ENCODE data around the gene MYO1D. TPM values are rescaled to one million over a fixed set of nuclear protein-coding genes. Genes with fewer than 3 reads are reported as not detected.

MYO1D gene
- total and polyA plus RNA-seq, 2 donors (not counting 3 experiments of a cell fraction or from before 2014, with no cell fraction given): 37.8 to 85.5 TPM

DNA sequence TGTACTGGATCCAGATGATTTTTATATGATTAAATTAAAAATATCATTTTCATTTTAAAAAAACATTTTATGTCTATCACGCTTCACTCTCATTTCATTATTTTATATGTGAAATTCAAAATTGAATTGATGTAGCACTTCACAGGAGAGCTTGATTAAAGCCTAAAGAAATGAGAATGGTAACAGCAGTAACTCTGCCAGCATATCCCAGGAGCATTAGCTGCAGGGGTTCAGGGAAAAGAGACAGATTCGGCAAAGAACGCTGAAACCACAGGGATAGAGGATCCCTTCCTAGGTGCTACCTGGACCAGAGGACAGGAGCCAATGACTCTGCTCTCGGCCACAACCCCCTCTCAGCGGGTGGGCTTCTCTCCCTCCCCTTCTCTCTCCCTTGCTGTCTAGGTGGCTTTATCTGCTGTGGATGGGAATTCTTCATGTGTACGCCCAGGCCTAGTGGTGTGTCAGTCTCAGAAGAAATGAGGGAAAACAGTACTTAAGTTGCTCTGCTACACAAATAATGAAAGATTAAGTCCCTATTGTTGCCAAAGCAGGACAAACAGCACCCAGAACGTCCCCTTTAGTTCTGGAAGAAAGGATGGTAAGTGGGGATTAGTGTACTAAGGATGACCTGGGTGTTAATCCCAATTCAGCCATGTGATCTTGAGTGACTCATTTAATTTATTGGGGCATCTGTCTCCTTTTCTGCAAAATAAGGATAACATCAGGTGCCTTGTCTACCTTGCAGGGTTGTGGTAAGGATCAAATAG, 266.9 kb downstream of the MYO1D start:
- Histone ChIP-seq H2AFZ (ENCODE audit: low read depth, low read length) (no peak overlapping the region), H3K9ac (replicated peaks; ENCODE audit: extremely low read depth, insufficient read depth, low read length) (no peak overlapping the region), H3K27me3 (ENCODE audit: control insufficient read depth in 2 of 2, insufficient read depth in 2 of 2, low read length in 2 of 2) (no peaks in the 10 kb centered on the region), H3K36me3 (ENCODE audit: control insufficient read depth in 2 of 2, extremely low read depth in 1 of 2, insufficient read depth in 2 of 2, low read length in 2 of 2) (no peaks in the 10 kb centered on the region), H3K27ac (ENCODE audit: insufficient read depth, low read depth, low read length) (no peak overlapping the region), H3K4me2 (ENCODE audit: insufficient read depth, low read length) (no peak overlapping the region), H3K4me3 (replicated peaks in 1 of 3; ENCODE audit: insufficient read depth in 1 of 3, low read depth in 1 of 3, low read length in 3 of 3) (no peak overlapping the region), H3K4me1 (ENCODE audit: control insufficient read depth, extremely low read depth, insufficient read depth, low read length) (no peaks in the 10 kb centered on the region), H4K20me1 (replicated peaks; ENCODE audit: control insufficient read depth, extremely low read depth, insufficient read depth, low read length) (no peaks in the 10 kb centered on the region), H3K9me3 (replicated peaks; ENCODE audit: control insufficient read depth, insufficient read depth, low read length) (no peaks in the 10 kb centered on the region), H3K79me2 (ENCODE audit: control insufficient read depth, insufficient read depth, low read length) (no peaks in the 10 kb centered on the region), H3K9me1 (replicated peaks; ENCODE audit: control insufficient read depth, extremely low read depth, insufficient read depth, low read length) (no peaks in the 10 kb centered on the region)
- ChIA-PET POLR2A (no interaction called here), CTCF (interaction anchor here (1.0 kb wide), 1 partner anchor 123 kb away, joined by 3 read pairs; the partner anchor contains the start of gene CDK5R1)
- no peak for FAIRE-seq
- dilution Hi-C loops (cut with MboI; ENCODE audit: extremely low pct_ligation_motif_present, low sequenced_read_pairs) (no loop called here), intact Hi-C loops (cut with micrococcal nuclease) (no loop called here)
- no peak for DNase-seq (ENCODE audit: low read depth, low spot score)
- TF ChIP-seq GATA2 (IDR thresholded peaks at IDR 0.05; ENCODE audit: insufficient read depth, insufficient read length, low read depth, low read length) (no peak), MAX (IDR thresholded peaks at IDR 0.05; ENCODE audit: insufficient read depth, insufficient read length) (no peak), FOS (IDR thresholded peaks at IDR 0.05; ENCODE audit: borderline replicate concordance, insufficient read depth, low read length) (no peak), JUN (IDR thresholded peaks at IDR 0.05; ENCODE audit: borderline replicate concordance, insufficient read depth, insufficient read length, low read depth) (no peak), CTCF (IDR thresholded peaks at IDR 0.05; ENCODE audit: extremely low read depth in 1 of 2, insufficient read depth in 1 of 2, low read depth in 1 of 2, low read length in 2 of 2) (no peak), MYC (IDR thresholded peaks at IDR 0.05; ENCODE audit: low read depth, low read length) (no peak), EZH2 (IDR thresholded peaks at IDR 0.05; ENCODE audit: borderline replicate concordance, low read depth, low read length, severe bottlenecking) (no peak), POLR2AphosphoS5 (IDR thresholded peaks at IDR 0.05; ENCODE audit: insufficient read depth, low read depth, low read length) (no peak), POLR2A (IDR thresholded peaks at IDR 0.05; ENCODE audit: low read depth, low read length) (no peak)
- BruUV-seq (replicated peaks): no TSS peak
